Gastroesophageal sphincter (tissue), 3 donors: ENCODE measurements around the gene TRIP4.

Source experiments
- EP300 ChIP-seq: sonication (generic); formaldehyde crosslinking; IDR thresholded peaks from one replicate; pipeline ENCODE4 v1.6.1; 2017; ENCODE audit warnings: antibody characterized with exemption, mild to moderate bottlenecking
- POLR2A ChIP-seq, 2 donors: fragments of 450-650 bp; IDR thresholded peaks; one replicate each; pipeline ENCODE4 v1.6.1; 2017; ENCODE audit warnings: antibody characterized with exemption in 2 of 2, mild to moderate bottlenecking in 2 of 2, moderate library complexity in 1 of 2
- POLR2AphosphoS5 ChIP-seq: sonication (generic); formaldehyde crosslinking; IDR thresholded peaks from one replicate; pipeline ENCODE4 v1.6.1; 2017; ENCODE audit warnings: antibody characterized with exemption
- TF ChIP-seq, protein P1 (sequence below), 4 experiments: fragments of 200-600 bp in 2 of 4; fragments of 450-650 bp in 2 of 4; sonication (generic) in 1 of 4; IDR thresholded peaks; one replicate each; pipeline ENCODE4 v1.5.1; 2017 to 2019; ENCODE audit warnings: antibody characterized with exemption in 4 of 4, mild to moderate bottlenecking in 2 of 4, moderate library complexity in 2 of 4

DNA sequence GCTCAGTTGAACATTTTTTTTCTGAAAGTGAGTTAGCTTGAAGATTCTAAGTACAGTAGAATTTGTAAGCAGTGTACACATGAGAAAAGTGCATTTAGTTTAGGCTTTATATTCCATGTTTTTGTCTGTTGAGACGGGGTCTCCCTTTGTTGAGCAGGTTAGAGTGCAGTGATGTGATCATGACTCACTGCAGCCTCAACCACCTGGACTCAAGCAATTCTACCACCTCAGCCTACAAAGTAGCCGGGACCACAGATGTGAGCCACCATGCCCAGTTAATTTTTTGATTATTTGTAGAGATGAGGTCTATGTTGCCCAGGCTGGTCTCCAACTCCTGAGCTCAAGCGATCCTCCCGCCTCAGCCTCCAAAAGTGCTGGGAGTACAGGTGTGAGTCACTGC lies 26.4 kb upstream of the TRIP4 start:
- no peak for TF ChIP-seq EP300
- TF ChIP-seq, protein P1, sequence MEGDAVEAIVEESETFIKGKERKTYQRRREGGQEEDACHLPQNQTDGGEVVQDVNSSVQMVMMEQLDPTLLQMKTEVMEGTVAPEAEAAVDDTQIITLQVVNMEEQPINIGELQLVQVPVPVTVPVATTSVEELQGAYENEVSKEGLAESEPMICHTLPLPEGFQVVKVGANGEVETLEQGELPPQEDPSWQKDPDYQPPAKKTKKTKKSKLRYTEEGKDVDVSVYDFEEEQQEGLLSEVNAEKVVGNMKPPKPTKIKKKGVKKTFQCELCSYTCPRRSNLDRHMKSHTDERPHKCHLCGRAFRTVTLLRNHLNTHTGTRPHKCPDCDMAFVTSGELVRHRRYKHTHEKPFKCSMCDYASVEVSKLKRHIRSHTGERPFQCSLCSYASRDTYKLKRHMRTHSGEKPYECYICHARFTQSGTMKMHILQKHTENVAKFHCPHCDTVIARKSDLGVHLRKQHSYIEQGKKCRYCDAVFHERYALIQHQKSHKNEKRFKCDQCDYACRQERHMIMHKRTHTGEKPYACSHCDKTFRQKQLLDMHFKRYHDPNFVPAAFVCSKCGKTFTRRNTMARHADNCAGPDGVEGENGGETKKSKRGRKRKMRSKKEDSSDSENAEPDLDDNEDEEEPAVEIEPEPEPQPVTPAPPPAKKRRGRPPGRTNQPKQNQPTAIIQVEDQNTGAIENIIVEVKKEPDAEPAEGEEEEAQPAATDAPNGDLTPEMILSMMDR (IDR thresholded peaks at IDR 0.05), result no peak
- no peak for TF ChIP-seq POLR2AphosphoS5
- TF ChIP-seq POLR2A (IDR thresholded peaks at IDR 0.05), result no peak
